Muscle layer of duodenum (tissue), 2 donors: ENCODE data around the gene CLCN2.
"Not testable (repeated sequence)": the region's sequence is repeated elsewhere in the genome, so short reads cannot be mapped to it uniquely, and the experiment has no call there.

Experiments used
- H3K27ac ChIP-seq: one replicate; pipeline ENCODE4 v1.7.0; 2013; ENCODE audit warnings: mild to moderate bottlenecking, low read length
- H3K27me3 ChIP-seq: one replicate; pipeline ENCODE4 v1.7.0; 2013; ENCODE audit warnings: low read depth, mild to moderate bottlenecking, control low read depth, low read length
- H3K36me3 ChIP-seq, 2 donors: one replicate each; pipeline ENCODE4 v1.7.0; 2013; ENCODE audit warnings: low read length in 2 of 2, control low read depth in 1 of 2, mild to moderate bottlenecking in 1 of 2; ENCODE audit not compliant: insufficient read depth in 2 of 2, control insufficient read depth in 1 of 2
- H3K4me1 ChIP-seq, 2 donors: one replicate each; pipeline ENCODE4 v1.7.0; 2013; ENCODE audit warnings: low read length in 2 of 2, mild to moderate bottlenecking in 2 of 2, control low read depth in 1 of 2, moderate library complexity in 1 of 2; ENCODE audit not compliant: insufficient read depth in 2 of 2, control insufficient read depth in 1 of 2
- H3K4me3 ChIP-seq, 2 donors: one replicate each; pipeline ENCODE4 v1.7.0; 2013; ENCODE audit warnings: low read length in 2 of 2, low read depth in 1 of 2, mild to moderate bottlenecking in 1 of 2
- H3K9me3 ChIP-seq, 2 donors: one replicate each; pipeline ENCODE4 v1.7.0; 2013; ENCODE audit warnings: low read length in 2 of 2, control low read depth in 1 of 2, mild to moderate bottlenecking in 1 of 2; ENCODE audit not compliant: control insufficient read depth in 1 of 2
- donor health status: healthy.

CLCN2 gene

GRCh38 chr3:184349563-184350470 is 11.6 kb downstream of the CLCN2 start:
- H3K36me3 ChIP-seq, result peaks cover 2 to 4% of the 10 kb centered on the region in 2 donors
- H3K27me3 ChIP-seq, result no peaks in the 10 kb centered on the region
- H3K4me3 ChIP-seq, result no peak overlapping the region
- no peak overlapping the region for H3K27ac ChIP-seq
- H3K4me1 ChIP-seq, result peaks cover 5 to 13% of the 10 kb centered on the region in 2 donors
- no peaks in the 10 kb centered on the region for H3K9me3 ChIP-seq

GRCh38 chr3:184348057-184348382 is 13.4 kb downstream of the CLCN2 start:
- Histone ChIP-seq H3K27ac (no peak overlapping the region), H3K36me3 (peaks cover 11 to 19% of the 10 kb centered on the region in 2 donors), H3K9me3 (no peaks in the 10 kb centered on the region), H3K4me1 (peaks cover 5 to 13% of the 10 kb centered on the region in 2 donors), H3K4me3 (no peak overlapping the region), H3K27me3 (no peaks in the 10 kb centered on the region)

DNA sequence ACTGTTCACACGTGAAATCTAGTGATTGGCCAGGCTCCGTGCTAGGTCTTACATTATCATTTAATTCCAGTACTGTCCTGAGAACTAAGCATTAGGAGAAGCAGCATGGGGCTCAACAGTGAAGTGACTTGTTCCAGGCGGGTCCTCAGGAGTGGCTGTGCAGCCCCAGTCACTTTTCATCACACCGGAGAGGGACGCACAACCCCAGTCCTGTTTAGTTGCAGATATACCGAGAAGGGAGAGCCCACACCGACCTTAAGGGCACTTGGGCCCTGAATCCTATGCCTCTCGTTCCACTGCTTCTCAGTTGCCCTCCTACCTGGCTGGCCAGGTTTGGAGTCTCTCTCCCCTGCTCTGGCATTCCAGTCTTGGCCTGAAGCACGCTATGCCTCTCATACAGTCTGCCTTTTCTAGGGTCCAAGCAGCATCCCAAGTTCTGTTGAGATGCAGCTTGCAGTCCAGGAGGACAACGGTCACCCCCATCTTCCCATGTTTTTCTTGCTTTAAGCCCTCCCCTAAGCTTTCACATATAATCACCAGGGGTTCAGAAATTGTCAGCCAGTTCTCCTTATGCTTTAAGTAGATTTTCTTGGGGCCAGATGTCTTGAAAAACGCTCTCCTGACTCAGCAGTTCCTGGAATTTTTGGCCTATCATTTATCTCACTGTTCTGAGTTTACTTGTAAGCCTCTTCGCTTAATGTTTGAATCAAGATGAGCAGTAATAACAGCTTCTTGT is 13.9 kb downstream of the CLCN2 start:
- H3K36me3 ChIP-seq, result peaks cover 17 to 24% of the 10 kb centered on the region in 2 donors
- no peak overlapping the region for H3K27ac ChIP-seq

GRCh38 chr3:184346480-184347190 is 14.8 kb downstream of the CLCN2 start:
- H3K36me3 ChIP-seq, result peaks cover 18 to 31% of the 10 kb centered on the region in 2 donors
- H3K27me3 ChIP-seq, result no peaks in the 10 kb centered on the region
- no peaks in the 10 kb centered on the region for H3K9me3 ChIP-seq
- peaks cover 5 to 8% of the 10 kb centered on the region in 2 donors for H3K4me1 ChIP-seq
- no peak overlapping the region for H3K27ac ChIP-seq
- no peak overlapping the region for H3K4me3 ChIP-seq

More for the DNA sequence above, 13.9 kb downstream of the CLCN2 start:
- no peaks in the 10 kb centered on the region for H3K27me3 ChIP-seq
- peaks cover 5 to 13% of the 10 kb centered on the region in 2 donors for H3K4me1 ChIP-seq
- H3K9me3 ChIP-seq, result no peaks in the 10 kb centered on the region
- no peak overlapping the region for H3K4me3 ChIP-seq

GRCh38 chr3:184345317-184346144 is 15.9 kb downstream of the CLCN2 start:
- Histone ChIP-seq H3K36me3 (peaks cover 21 to 36% of the 10 kb centered on the region in 2 donors), H3K4me3 (no peak overlapping the region), H3K27me3 (no peaks in the 10 kb centered on the region), H3K9me3 (no peaks in the 10 kb centered on the region), H3K27ac (no peak overlapping the region), H3K4me1 (peaks cover 5% of the 10 kb centered on the region in 2 donors)

- H3K36me3 ChIP-seq, result peaks cover 21 to 36% of the 10 kb centered on the region in 2 donors
Measured at GRCh38 chr3:184344579-184345316, 16.7 kb downstream of the CLCN2 start.

DNA sequence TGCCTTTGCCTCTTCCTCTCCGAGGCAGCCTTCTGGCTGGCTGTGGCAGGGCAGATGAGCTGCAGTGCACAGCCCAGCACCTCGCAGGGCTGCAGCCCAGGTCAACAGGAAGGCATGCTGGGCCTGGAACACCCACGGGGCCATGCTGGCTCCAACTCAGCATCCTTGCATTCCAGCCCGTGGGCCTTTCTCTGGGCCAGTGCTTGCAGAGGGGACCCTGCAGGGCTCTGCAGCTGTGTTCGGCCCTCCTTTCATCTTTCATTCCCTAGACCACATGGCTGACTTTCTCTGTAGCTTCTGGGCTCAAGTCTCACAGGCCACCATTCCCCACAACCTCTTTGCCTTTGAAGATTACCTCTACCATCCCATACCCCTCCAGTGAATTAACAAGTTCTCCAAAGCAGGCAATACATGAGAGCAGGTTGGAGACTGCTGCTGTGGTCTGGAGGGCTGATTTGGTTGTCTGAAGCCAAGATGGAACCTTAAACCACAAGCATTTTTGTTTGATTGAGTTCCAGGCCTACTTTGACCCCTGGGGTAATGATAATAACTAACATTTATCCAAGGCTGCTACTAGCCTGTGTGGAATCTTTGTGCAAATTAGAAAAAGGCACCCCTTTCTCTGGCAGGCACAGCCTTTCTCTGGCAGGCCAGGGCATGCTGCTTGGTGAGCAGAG is 18.1 kb downstream of the CLCN2 start:
- no peaks in the 10 kb centered on the region for H3K9me3 ChIP-seq
- H3K4me1 ChIP-seq, result peaks cover 5 to 21% of the 10 kb centered on the region in 2 donors
- H3K36me3 ChIP-seq, result peaks cover 21 to 36% of the 10 kb centered on the region in 2 donors
- no peaks in the 10 kb centered on the region for H3K27me3 ChIP-seq
- no peak overlapping the region for H3K4me3 ChIP-seq
- H3K27ac ChIP-seq, result no peak overlapping the region

More at GRCh38 chr3:184344579-184345316, 16.7 kb downstream of the CLCN2 start:
- Histone ChIP-seq H3K27me3 (no peaks in the 10 kb centered on the region), H3K9me3 (no peaks in the 10 kb centered on the region), H3K4me1 (peaks cover 5 to 8% of the 10 kb centered on the region in 2 donors), H3K27ac (no peak overlapping the region), H3K4me3 (no peak overlapping the region)

DNA sequence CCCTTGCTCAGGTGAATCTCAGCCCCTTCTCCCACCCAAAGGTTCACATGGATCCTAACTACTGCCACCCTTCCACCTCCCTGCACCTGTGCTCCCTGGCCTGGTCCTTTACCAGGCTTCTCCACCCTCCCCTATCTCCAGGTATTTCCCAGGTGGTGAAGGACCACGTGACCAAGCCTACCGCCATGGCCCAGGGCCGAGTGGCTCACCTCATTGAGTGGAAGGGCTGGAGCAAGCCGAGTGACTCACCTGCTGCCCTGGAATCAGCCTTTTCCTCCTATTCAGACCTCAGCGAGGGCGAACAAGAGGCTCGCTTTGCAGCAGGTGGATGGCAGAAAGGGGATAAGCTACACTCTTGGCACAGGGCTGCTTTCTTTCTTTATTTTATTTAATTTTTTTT is 19.5 kb downstream of the CLCN2 start:
- Histone ChIP-seq H3K27ac (no peak overlapping the region), H3K9me3 (no peaks in the 10 kb centered on the region), H3K27me3 (no peaks in the 10 kb centered on the region), H3K36me3 (peaks cover 21 to 36% of the 10 kb centered on the region in 2 donors), H3K4me3 (no peak overlapping the region), H3K4me1 (peaks cover 10 to 35% of the 10 kb centered on the region in 2 donors)

GRCh38 chr3:184339451-184340135 is 21.8 kb downstream of the CLCN2 start:
- Histone ChIP-seq H3K4me1 (peaks cover 9 to 38% of the 10 kb centered on the region in 2 donors), H3K36me3 (peaks cover 20 to 41% of the 10 kb centered on the region in 2 donors)
- not testable (repeated sequence) for H3K27ac ChIP-seq, H3K27me3 ChIP-seq, H3K9me3 ChIP-seq, H3K4me3 ChIP-seq
